AG04450 (cell line): ENCODE measurements around the gene CYTL1. TPM values are rescaled to one million over a fixed set of nuclear protein-coding genes. Genes with fewer than 3 reads are reported as not detected.

ENCODE experiments used
- CTCF ChIA-PET: fragments of 300-600, 350-600 bp; formaldehyde crosslinking; extraction: SDS; loops from one replicate; lab custom pipeline; 2022; ENCODE audit warnings: antibody characterized with exemption, inconsistent platforms; lab: Charles Lee
- POLR2A ChIA-PET: fragments of 350-600 bp; formaldehyde crosslinking; extraction: SDS; loops from one replicate; lab custom pipeline; 2021; ENCODE audit warnings: antibody characterized with exemption, inconsistent platforms; lab: Yijun Ruan, JAX
- DNase-seq: peaks from one replicate; pipeline ENCODE4 v3.0.0-alpha.2; 2011; ENCODE audit warnings: low read depth, low spot score
- H3K27ac ChIP-seq: one replicate; pipeline ENCODE4 v1.5.1; 2012; ENCODE audit warnings: low read depth, low read length, control low read depth
- H3K27me3 ChIP-seq: one replicate; pipeline ENCODE4 v1.6.0; 2012; ENCODE audit warnings: low read length; ENCODE audit not compliant: control insufficient read depth, insufficient read depth
- H3K4me3 ChIP-seq: 2 replicates; pipeline ENCODE4 v1.5.1; 2011; ENCODE audit warnings: mild to moderate bottlenecking, low read depth, low read length, control low read depth
- H3K9me3 ChIP-seq: 2 replicates; pipeline ENCODE4 v1.5.1; 2012; ENCODE audit warnings: low read length; ENCODE audit not compliant: control insufficient read depth, insufficient read depth
- CTCF ChIP-seq: IDR thresholded peaks from 2 replicates; pipeline ENCODE4 v1.5.1; 2011; ENCODE audit warnings: low read depth, low read length, control low read depth, inconsistent platforms
- polyA plus RNA-seq: library from polyadenylated mRNA; depleted of rRNA; stranded (reverse); fragments of >200 nt; gene quantifications from 2 replicates; pipeline ENCODE4 v1.2.3, GENCODE V29; 2011

The CYTL1 gene
- polyA plus RNA-seq, 1 experiment: 30.0 TPM

GRCh38 chr4:5018603-5019002 lies 655 bp downstream of the CYTL1 start:
- TF ChIP-seq CTCF: no peak
- Histone ChIP-seq H3K4me3 (peak overlapping the region; percentile 20; the same call in 1 of the 2 replicates), H3K27me3 (peaks cover 21% of the 10 kb centered on the region), H3K9me3 (peaks cover 4% of the 10 kb centered on the region), H3K27ac (no peak overlapping the region)
- ChIA-PET POLR2A (interaction anchor here (0.7 kb wide), 2 partner anchors 14 to 955 kb away, joined by 3 to 7 read pairs; no protein-coding TSS in a partner anchor), CTCF (interaction anchor here (0.7 to 1.9 kb wide), 5 partner anchors 8 to 794 kb away, joined by 3 to 7 read pairs (median 4); no protein-coding TSS in a partner anchor)
- no peak for DNase-seq

GRCh38 chr4:5018096-5018495 lies 1.2 kb downstream of the CYTL1 start:
- peak; percentile 22; the same call in 1 of the 2 replicates for TF ChIP-seq CTCF
- CTCF ChIA-PET: interaction anchor here (0.7 to 1.9 kb wide), 5 partner anchors 9 to 795 kb away, joined by 3 to 7 read pairs (median 4); no protein-coding TSS in a partner anchor

GRCh38 chr4:5014007-5014682 lies 5.1 kb downstream of the CYTL1 start:
- no peak overlapping the region for H3K27ac ChIP-seq
- ChIA-PET CTCF (no interaction called here), POLR2A (no interaction called here)
- no peak for TF ChIP-seq CTCF
- no peak for DNase-seq
- peaks cover 17% of the 10 kb centered on the region for H3K27me3 ChIP-seq
- no peaks in the 10 kb centered on the region for H3K9me3 ChIP-seq
- H3K4me3 ChIP-seq: no peak overlapping the region

More at GRCh38 chr4:5018096-5018495, 1.2 kb downstream of the CYTL1 start:
- POLR2A ChIA-PET: interaction anchor here (0.7 kb wide), 1 partner anchor 14 kb away, joined by 7 read pairs; no protein-coding TSS in a partner anchor
- no peak for DNase-seq
- Histone ChIP-seq H3K4me3 (no peak overlapping the region), H3K9me3 (peaks cover 4% of the 10 kb centered on the region), H3K27ac (no peak overlapping the region), H3K27me3 (peaks cover 21% of the 10 kb centered on the region)

- Histone ChIP-seq H3K27ac (no peak overlapping the region), H3K27me3 (peaks cover 15% of the 10 kb centered on the region), H3K9me3 (no peaks in the 10 kb centered on the region), H3K4me3 (no peak overlapping the region)
- ChIA-PET CTCF (no interaction called here), POLR2A (no interaction called here)
- DNase-seq: no peak
- TF ChIP-seq CTCF: no peak
Measured at GRCh38 chr4:5012958-5013357, 6.3 kb downstream of the CYTL1 start.

GRCh38 chr4:5012244-5012898 lies 6.9 kb downstream of the CYTL1 start:
- Histone ChIP-seq H3K4me3 (no peak overlapping the region), H3K27ac (no peak overlapping the region), H3K27me3 (peaks cover 15% of the 10 kb centered on the region), H3K9me3 (no peaks in the 10 kb centered on the region)
- ChIA-PET CTCF (interaction anchor here (0.6 kb wide), 1 partner anchor 505 kb away, joined by 3 read pairs; no protein-coding TSS in a partner anchor), POLR2A (no interaction called here)
- TF ChIP-seq CTCF: no peak
- no peak for DNase-seq
